HCT116 (cell line): ENCODE data around the gene VWA7. TPM values are rescaled to one million over a fixed set of nuclear protein-coding genes. Genes with fewer than 3 reads are reported as not detected.

Source experiments
- ATAC-seq: fragments of 200-7000 bp; cut with Tn5 transposase; 2 replicates; pipeline ENCODE4 v1.9.1; 2020; ENCODE audit warnings: mild to moderate bottlenecking, moderate library complexity
- BruUV-seq: library from RNA; stranded (reverse); fragments of 400-500 nt; replicated peaks from 2 replicates; lab custom pipeline; 2021; lab: Mats Ljungman, UMichigan
- CTCF ChIA-PET: fragments of 300-600 bp; sonication (Branson Sonifier 250); formaldehyde crosslinking; loops from one replicate; lab custom pipeline; 2021; ENCODE audit warnings: antibody characterized with exemption; lab: Charles Lee
- POLR2A ChIA-PET: fragments of 300-600, 350-600 bp; sonication (Branson Sonifier 250); formaldehyde crosslinking; loops from one replicate; lab custom pipeline; 2021; ENCODE audit warnings: antibody characterized with exemption; lab: Charles Lee
- RAD21 ChIA-PET, 2 experiments: fragments of 300-600 bp; sonication (Branson Sonifier 250); formaldehyde crosslinking; loops; one replicate each; lab custom pipeline; 2023; ENCODE audit warnings: low total read pairs in 2 of 2; ENCODE audit not compliant: uncharacterized antibody in 2 of 2, unreplicated experiment in 2 of 2, low non-redundant PET in 1 of 2; lab: Charles Lee
- DNase-seq: peaks from one replicate; pipeline ENCODE4 v3.0.0-alpha.2; 2010; ENCODE audit warnings: low read depth, low spot score
- H2AFZ ChIP-seq: fragments of 200-600 bp; shearing (Covaris generic), sonication (generic); 2 replicates; pipeline ENCODE4 v1.6.1; 2017; ENCODE audit warnings: low read depth, mixed run types, mixed read lengths, antibody characterized with exemption, low read length; ENCODE audit not compliant: poor library complexity, severe bottlenecking
- H3K27ac ChIP-seq: 2 replicates; pipeline ENCODE4 v1.5.1; 2012; ENCODE audit warnings: low read depth, low read length
- H3K27me3 ChIP-seq: fragments of 200-600 bp; sonication (generic); 2 replicates; pipeline ENCODE4 v1.6.1; 2016; ENCODE audit warnings: mixed run types, low read length, mixed read lengths; ENCODE audit not compliant: insufficient read depth
- H3K36me3 ChIP-seq, 2 experiments: fragments of 200-500 bp in 1 of 2; fragments of 200-600 bp in 1 of 2; sonication (Bioruptor generic) in 1 of 2; sonication (generic) in 1 of 2; 2 replicates each; pipeline versions ENCODE4 v1.5.1 to v1.6.1; 2014 to 2016; ENCODE audit warnings: low read length in 2 of 2, inconsistent platforms in 1 of 2, mixed read lengths in 1 of 2, mixed run types in 1 of 2; ENCODE audit not compliant: insufficient read depth in 2 of 2, control insufficient read depth in 1 of 2
- H3K4me1 ChIP-seq, 2 experiments: fragments of 200-600 bp in 1 of 2; sonication (generic) in 1 of 2; 2 replicates each; pipeline versions ENCODE4 v1.5.1 to v1.6.1; 2012 to 2017; ENCODE audit warnings: low read length in 2 of 2, inconsistent platforms in 1 of 2, mild to moderate bottlenecking in 1 of 2, mixed read lengths in 1 of 2, mixed run types in 1 of 2, moderate library complexity in 1 of 2; ENCODE audit not compliant: insufficient read depth in 2 of 2, control insufficient read depth in 1 of 2
- H3K4me2 ChIP-seq: fragments of 200-600 bp; sonication (generic); 2 replicates; pipeline ENCODE4 v1.6.1; 2017; ENCODE audit warnings: mixed run types, low read length, mixed read lengths
- H3K4me3 ChIP-seq, 2 experiments: fragments of 200-600 bp in 1 of 2; sonication (generic) in 1 of 2; replicated peaks in 1 of 2; 2 replicates each; pipeline ENCODE4 v1.5.1; 2011 to 2016; ENCODE audit warnings: low read length in 2 of 2, control low read depth in 1 of 2, low read depth in 1 of 2, mild to moderate bottlenecking in 1 of 2, mixed read lengths in 1 of 2, mixed run types in 1 of 2
- H3K79me2 ChIP-seq: fragments of 200-600 bp; sonication (generic); 2 replicates; pipeline ENCODE4 v1.6.1; 2017; ENCODE audit warnings: mild to moderate bottlenecking, mixed run types, low read length, moderate library complexity, mixed read lengths; ENCODE audit not compliant: insufficient read depth
- H3K9ac ChIP-seq: fragments of 200-600 bp; sonication (generic); 2 replicates; pipeline ENCODE4 v1.6.1; 2016; ENCODE audit warnings: low read length, mixed read lengths
- H3K9me2 ChIP-seq: fragments of 200-600 bp; sonication (generic), shearing (Covaris generic); 2 replicates; pipeline ENCODE4 v1.6.1; 2017; ENCODE audit warnings: mixed run types, mild to moderate bottlenecking, moderate library complexity; ENCODE audit not compliant: insufficient read depth
- H3K9me3 ChIP-seq, 2 experiments: fragments of 200-500 bp in 1 of 2; fragments of 200-600 bp in 1 of 2; sonication (Bioruptor generic) in 1 of 2; sonication (generic) in 1 of 2; 2 replicates each; pipeline ENCODE4 v1.6.1; 2014 to 2017; ENCODE audit warnings: low read length in 2 of 2, mixed read lengths in 2 of 2, inconsistent platforms in 1 of 2, low read depth in 1 of 2, mild to moderate bottlenecking in 1 of 2, mixed run types in 1 of 2, moderate library complexity in 1 of 2; ENCODE audit not compliant: control insufficient read depth in 1 of 2, insufficient read depth in 1 of 2
- H4K20me1 ChIP-seq: fragments of 200-600 bp; sonication (generic), shearing (Covaris generic); 2 replicates; pipeline ENCODE4 v1.6.1; 2017; ENCODE audit warnings: mixed run types, mild to moderate bottlenecking, moderate library complexity; ENCODE audit not compliant: insufficient read depth
- CBX3 ChIP-seq: IDR thresholded peaks from 2 replicates; pipeline ENCODE4 v1.6.1; 2012; ENCODE audit warnings: low read depth
- CEBPB ChIP-seq: IDR thresholded peaks from 2 replicates; pipeline ENCODE4 v1.6.1; 2012; ENCODE audit warnings: low read depth
- CTCF ChIP-seq, 3 experiments: fragments of 200-600 bp in 1 of 3; sonication (generic) in 1 of 3; IDR thresholded peaks in 2 of 3; conservative IDR thresholded peaks in 1 of 3; 2 replicates each; pipeline ENCODE4 v1.5.1; 2012 to 2017; ENCODE audit warnings: low read depth in 2 of 3, low read length in 2 of 3, antibody characterized with exemption in 1 of 3, borderline replicate concordance in 1 of 3, control low read depth in 1 of 3, mild to moderate bottlenecking in 1 of 3, mixed read lengths in 1 of 3, mixed run types in 1 of 3, moderate library complexity in 1 of 3; ENCODE audit not compliant: insufficient read depth in 1 of 3
- ELF1 ChIP-seq: IDR thresholded peaks from 2 replicates; pipeline ENCODE4 v1.6.1; 2012; ENCODE audit warnings: low read depth, borderline replicate concordance
- EZH2 ChIP-seq: fragments of 200-600 bp; sonication (generic); IDR thresholded peaks from 2 replicates; pipeline ENCODE4 v1.6.1; 2017; ENCODE audit warnings: antibody characterized with exemption, mixed run types
- JUND ChIP-seq: IDR thresholded peaks from 2 replicates; pipeline ENCODE4 v1.6.1; 2012
- MAX ChIP-seq: IDR thresholded peaks from 2 replicates; pipeline ENCODE4 v1.6.1; 2012
- POLR2A ChIP-seq: IDR thresholded peaks from 2 replicates; pipeline ENCODE4 v1.7.0; 2011; ENCODE audit warnings: borderline replicate concordance; ENCODE audit not compliant: insufficient read depth, insufficient read length; ENCODE audit errors: extremely low read depth
- POLR2AphosphoS5 ChIP-seq: IDR thresholded peaks from 2 replicates; pipeline ENCODE4 v1.6.1; 2011; ENCODE audit warnings: mild to moderate bottlenecking, low read depth, low read length, moderate library complexity
- SIN3A ChIP-seq: IDR thresholded peaks from 2 replicates; pipeline ENCODE4 v1.6.1; 2012; ENCODE audit warnings: low read depth
- SRF ChIP-seq: IDR thresholded peaks from 2 replicates; pipeline ENCODE4 v1.6.1; 2012; ENCODE audit warnings: low read depth
- TCF7L2 ChIP-seq: IDR thresholded peaks from 2 replicates; pipeline ENCODE4 v1.7.0; 2011; ENCODE audit warnings: borderline replicate concordance, inconsistent platforms; ENCODE audit not compliant: insufficient read depth, insufficient read length; ENCODE audit errors: extremely low read depth
- YY1 ChIP-seq: IDR thresholded peaks from 2 replicates; pipeline ENCODE4 v1.6.1; 2011; ENCODE audit warnings: low read length, low read depth, moderate library complexity, mild to moderate bottlenecking; ENCODE audit not compliant: insufficient replicate concordance; ENCODE audit errors: extremely low read depth
- ZNF274 ChIP-seq: fragments of 200-500 bp; sonication (Bioruptor generic); IDR thresholded peaks from 2 replicates; pipeline ENCODE4 v1.6.1; 2014; ENCODE audit warnings: mild to moderate bottlenecking, low read depth, low read length, inconsistent platforms
- intact Hi-C: fragments of 100-400 bp; cut with micrococcal nuclease; formaldehyde crosslinking; loops from 2 replicates; pipeline ENCODE4 v1.10.0; 2022
- total RNA-seq: library from RNA; stranded (reverse); gene quantifications from one replicate; pipeline ENCODE4 v1.2.1, GENCODE V29; 2021; ENCODE audit not compliant: unreplicated experiment

Gene VWA7
- total RNA-seq, 1 experiment from 2014 or later = 14.6 TPM

- Histone ChIP-seq H2AFZ (no peak within 1 kb of the TSS), H3K9me3 (no peaks in the 10 kb centered on the region), H4K20me1 (no peaks in the 10 kb centered on the region), H3K27me3 (no peaks in the 10 kb centered on the region), H3K27ac (peak within 1 kb of the TSS; percentile 1; the same call in 1 of the 2 replicates), H3K9ac (no peak within 1 kb of the TSS), H3K9me2 (no peaks in the 10 kb centered on the region), H3K4me1 (peaks cover 7 to 18% of the 10 kb centered on the region in 2 experiments; a peak in 3 of 4 replicates), H3K36me3 (peaks cover 3 to 34% of the 10 kb centered on the region in 2 experiments; a peak in 2 of 4 replicates), H3K79me2 (no peaks in the 10 kb centered on the region), H3K4me2 (peak within 1 kb of the TSS; percentile 39), H3K4me3 (no peak within 1 kb of the TSS)
- TSS peak; percentile 27 for BruUV-seq
- no peak for ATAC-seq
- intact Hi-C loops = no loop called here
- TF ChIP-seq CTCF (IDR thresholded peaks at IDR 0.05 in 2 of 3, conservative IDR thresholded peaks at IDR 0.05 in 1 of 3; ENCODE audit: borderline replicate concordance in 1 of 3, insufficient read depth in 1 of 3, low read depth in 2 of 3, low read length in 2 of 3) (no peak), EZH2 (no peak), JUND (no peak), CBX3 (no peak), POLR2AphosphoS5 (no peak), MAX (no peak), SRF (no peak), ZNF274 (no peak), POLR2A (no peak), YY1 (no peak), TCF7L2 (no peak), ELF1 (no peak), SIN3A (no peak), CEBPB (no peak)
- POLR2A ChIA-PET = no interaction called here
- RAD21 ChIA-PET = no interaction called here
- no peak for DNase-seq
- CTCF ChIA-PET = interaction anchor here (1.4 kb wide), 1 partner anchor 8 kb away, joined by 6 read pairs; no protein-coding TSS in a partner anchor
Observed at GRCh38 chr6:31762356-31762755, 14.8 kb downstream of the VWA7 start, which contains the start of gene SAPCD1. TSS of gene SAPCD1 (plus strand) at chr6:31762656. CDS start at chr6:31763055, 399 bp downstream.
